ENCODE measurements around the gene DNAH6.

Gene DNAH6

DNA sequence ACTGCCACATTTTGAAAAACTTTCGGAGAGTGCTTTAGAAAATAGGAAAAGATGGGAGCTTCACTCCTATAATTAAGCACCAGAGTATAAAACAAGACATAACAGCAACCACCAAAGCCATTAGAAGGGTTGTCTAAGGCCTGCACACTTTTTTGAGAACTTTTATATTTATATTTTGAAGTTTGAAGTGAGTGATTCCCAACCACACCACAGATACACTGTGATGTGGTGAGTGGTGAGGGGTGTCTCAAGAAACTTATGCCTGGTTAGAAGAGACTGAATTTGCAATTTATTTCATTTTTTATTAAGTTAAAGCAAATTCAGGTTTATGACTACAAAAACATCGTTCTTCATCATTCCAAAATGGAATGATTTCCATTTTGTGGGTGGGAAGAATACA, 161.9 kb downstream of the DNAH6 start:
- Mint-ChIP-seq H3K27ac (no peak overlapping the region), H3K27me3 (no peaks in the 10 kb centered on the region), H3K4me1 (peaks cover 60% of the 10 kb centered on the region), H3K4me3 (no peak overlapping the region), H3K36me3 (no peaks in the 10 kb centered on the region), H3K9me3 (no peaks in the 10 kb centered on the region)

DNA sequence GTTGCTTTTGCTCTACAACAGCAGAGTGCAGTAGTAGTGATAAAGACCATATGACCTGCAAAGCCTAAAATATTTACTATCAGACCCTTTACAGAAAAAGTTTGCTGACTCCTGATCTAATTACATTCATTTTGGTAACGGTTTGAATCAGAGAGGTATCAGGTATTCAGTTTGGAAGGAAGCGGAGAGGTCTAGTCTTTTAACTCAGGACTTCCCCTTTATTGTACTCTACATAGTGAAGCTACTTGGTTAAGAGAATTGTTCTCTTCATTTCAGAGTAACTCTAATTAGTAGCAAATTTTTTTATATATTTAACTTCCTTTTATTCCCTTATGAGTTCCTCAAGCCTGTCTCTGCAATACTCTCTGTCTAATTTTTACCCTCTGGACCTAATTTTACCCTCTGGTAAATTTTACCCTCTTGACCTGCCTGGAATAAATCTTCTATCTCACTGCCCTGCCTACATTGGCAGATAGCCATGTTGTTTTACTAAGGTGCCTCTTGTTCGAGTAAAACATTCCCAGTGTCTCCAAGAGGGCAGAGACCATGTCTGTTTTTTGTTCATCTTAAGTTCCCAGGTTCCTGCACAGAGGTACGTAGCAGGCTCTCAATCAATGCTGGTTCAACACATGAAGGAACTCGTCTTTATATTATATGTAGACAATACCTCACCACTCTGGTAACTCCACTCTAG, 170.6 kb downstream of the DNAH6 start:
- Mint-ChIP-seq H3K27ac (peak overlapping the region; percentile 94), H3K36me3 (no peaks in the 10 kb centered on the region), H3K9me3 (no peaks in the 10 kb centered on the region), H3K27me3 (no peaks in the 10 kb centered on the region), H3K4me3 (peak overlapping the region; percentile 8), H3K4me1 (peaks cover 74% of the 10 kb centered on the region)

DNA sequence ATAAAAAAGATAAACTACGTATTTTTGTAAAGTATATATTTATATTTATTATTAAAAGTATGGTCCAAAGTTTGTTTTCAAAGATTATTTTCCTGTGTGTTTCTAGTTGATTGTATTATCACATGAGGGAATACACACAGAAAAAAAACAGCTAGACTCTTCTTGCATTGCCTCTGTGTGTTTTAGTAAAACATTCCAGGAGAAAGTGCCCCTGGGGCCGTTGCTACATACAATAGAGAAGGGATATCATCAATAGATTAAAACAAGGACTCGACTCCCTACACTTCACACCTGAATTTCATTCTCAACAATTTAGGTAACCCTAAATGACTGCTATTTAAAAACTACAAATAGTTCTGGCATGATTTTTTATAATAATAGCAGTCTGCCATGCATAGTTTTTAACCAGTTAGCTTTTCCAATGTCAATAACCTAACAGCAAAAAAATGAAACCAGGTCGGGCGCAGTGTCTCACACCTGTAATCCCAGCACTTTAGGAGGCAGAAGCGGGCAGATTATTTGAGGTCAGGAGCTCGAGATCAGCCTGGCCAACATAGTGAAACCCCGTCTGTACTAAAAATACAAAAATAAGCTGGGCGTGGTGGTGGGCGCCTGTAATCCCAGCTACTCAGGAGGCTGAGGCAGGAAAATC, 171.3 kb downstream of the DNAH6 start:
- Mint-ChIP-seq H3K36me3 (no peaks in the 10 kb centered on the region), H3K4me1 (peaks cover 73% of the 10 kb centered on the region), H3K27me3 (no peaks in the 10 kb centered on the region), H3K9me3 (no peaks in the 10 kb centered on the region), H3K4me3 (no peak overlapping the region), H3K27ac (peak overlapping the region; percentile 94)

- Mint-ChIP-seq H3K36me3 (no peaks in the 10 kb centered on the region), H3K9me3 (no peaks in the 10 kb centered on the region), H3K27me3 (no peaks in the 10 kb centered on the region), H3K27ac (no peak overlapping the region), H3K4me3 (no peak overlapping the region), H3K4me1 (peaks cover 84% of the 10 kb centered on the region)
These were observed 173.9 kb downstream of the DNAH6 start for GRCh38 chr2:84690225-84690624.

DNA sequence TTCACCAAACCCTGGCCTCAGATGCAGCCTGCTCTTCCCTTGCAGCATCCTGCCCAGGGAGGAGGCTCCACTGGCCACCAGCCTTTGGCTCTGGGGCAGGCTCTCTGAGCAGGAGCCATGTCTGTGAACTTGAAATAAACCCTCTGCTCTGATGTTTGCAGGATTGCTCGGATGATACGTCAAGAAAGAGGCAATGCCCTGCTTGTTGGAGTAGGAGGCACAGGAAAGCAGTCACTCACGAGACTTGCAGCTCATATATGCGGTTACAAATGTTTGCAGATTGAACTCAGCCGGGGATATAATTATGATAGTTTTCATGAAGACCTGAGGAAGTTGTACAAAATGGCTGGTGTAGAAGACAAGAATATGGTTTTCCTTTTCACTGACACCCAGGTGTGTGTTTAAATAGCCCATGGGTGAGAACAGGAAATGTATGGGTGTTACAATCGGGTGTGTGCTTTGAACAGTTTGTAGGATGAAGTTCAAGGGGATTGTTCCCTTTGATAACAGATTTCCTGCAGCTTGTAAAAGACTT, 177.9 kb downstream of the DNAH6 start:
- H3K36me3 Mint-ChIP-seq = no peaks in the 10 kb centered on the region
- H3K9me3 Mint-ChIP-seq = peaks cover 5% of the 10 kb centered on the region
- H3K4me1 Mint-ChIP-seq = peaks cover 69% of the 10 kb centered on the region
- H3K4me3 Mint-ChIP-seq = peak overlapping the region; percentile 74
- H3K27me3 Mint-ChIP-seq = no peaks in the 10 kb centered on the region
- H3K27ac Mint-ChIP-seq = peak overlapping the region; percentile 92

DNA sequence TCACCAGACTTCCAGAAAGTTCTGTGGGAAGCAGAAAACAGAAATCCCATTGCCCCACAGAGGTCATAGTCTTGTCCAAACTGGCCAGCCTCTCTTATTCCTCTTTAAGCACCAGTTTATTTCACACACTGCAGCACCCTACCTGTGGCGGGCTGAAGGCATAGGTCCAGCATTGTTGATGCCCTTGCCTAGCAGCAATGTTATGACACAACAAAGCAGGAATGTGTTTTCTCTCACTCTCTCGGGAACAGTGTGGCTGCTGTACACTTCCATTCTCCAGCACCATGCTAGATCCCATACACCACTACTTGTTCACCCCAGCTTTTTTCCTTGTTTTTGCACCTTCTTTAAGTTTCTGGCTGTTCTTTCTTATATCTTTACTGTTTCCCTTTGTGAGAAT, 181.6 kb downstream of the DNAH6 start:
- peaks cover 5% of the 10 kb centered on the region for H3K9me3 Mint-ChIP-seq
- peaks cover 6% of the 10 kb centered on the region for H3K36me3 Mint-ChIP-seq
- no peak overlapping the region for H3K4me3 Mint-ChIP-seq
- no peak overlapping the region for H3K27ac Mint-ChIP-seq
- H3K4me1 Mint-ChIP-seq = peaks cover 36% of the 10 kb centered on the region
- no peaks in the 10 kb centered on the region for H3K27me3 Mint-ChIP-seq

DNA sequence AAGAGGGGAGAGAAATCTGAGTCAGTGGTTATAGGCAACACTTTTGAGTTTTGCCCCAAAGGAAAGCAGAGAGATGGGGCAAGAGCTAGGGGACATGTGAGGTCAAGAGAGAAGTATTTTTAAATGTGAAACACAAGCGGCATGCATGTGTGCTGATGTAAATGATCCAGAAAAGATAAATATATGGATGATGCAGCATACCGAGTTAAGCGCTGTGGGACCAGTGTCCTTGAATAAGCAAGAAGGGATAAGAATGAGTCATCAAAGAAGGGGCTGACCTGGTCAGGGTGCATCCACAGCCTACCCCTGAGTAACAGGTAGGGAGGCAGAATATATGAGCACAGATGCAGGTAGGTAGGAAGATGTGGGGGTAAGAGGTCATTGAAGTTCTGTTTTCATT, 183.7 kb downstream of the DNAH6 start:
- H3K9me3 Mint-ChIP-seq = peaks cover 5% of the 10 kb centered on the region
- H3K27me3 Mint-ChIP-seq = no peaks in the 10 kb centered on the region
- H3K4me3 Mint-ChIP-seq = no peak overlapping the region
- H3K27ac Mint-ChIP-seq = no peak overlapping the region
- peaks cover 25% of the 10 kb centered on the region for H3K4me1 Mint-ChIP-seq
- peaks cover 8% of the 10 kb centered on the region for H3K36me3 Mint-ChIP-seq

- H3K9me3 Mint-ChIP-seq = peaks cover 4% of the 10 kb centered on the region
- H3K27ac Mint-ChIP-seq = no peak overlapping the region
- H3K27me3 Mint-ChIP-seq = no peaks in the 10 kb centered on the region
- peaks cover 30% of the 10 kb centered on the region for H3K4me1 Mint-ChIP-seq
- H3K4me3 Mint-ChIP-seq = no peak overlapping the region
- peaks cover 8% of the 10 kb centered on the region for H3K36me3 Mint-ChIP-seq
These were observed 185.6 kb downstream of the DNAH6 start for GRCh38 chr2:84701880-84702279.

DNA sequence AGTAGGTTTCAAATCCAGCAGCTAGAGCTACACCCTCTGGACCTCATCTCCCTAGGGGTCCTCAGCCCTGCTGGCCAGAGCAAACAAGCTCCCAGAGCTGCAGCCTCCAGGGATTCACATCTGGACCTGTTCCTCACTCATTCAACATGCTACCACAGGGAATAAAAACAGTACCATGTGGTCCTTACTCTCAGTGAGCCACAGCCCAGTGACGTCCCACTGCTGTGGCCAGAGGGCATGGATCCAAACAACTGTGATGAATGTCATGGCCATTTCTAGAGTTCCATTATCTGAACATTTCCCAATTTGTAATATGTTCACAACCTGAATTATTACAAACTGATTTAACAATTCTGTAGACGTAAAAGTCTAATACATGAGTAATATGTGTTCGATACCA, 186.6 kb downstream of the DNAH6 start:
- Mint-ChIP-seq H3K27me3 (no peaks in the 10 kb centered on the region), H3K9me3 (no peaks in the 10 kb centered on the region), H3K4me1 (peaks cover 37% of the 10 kb centered on the region), H3K4me3 (no peak overlapping the region), H3K27ac (no peak overlapping the region), H3K36me3 (peaks cover 8% of the 10 kb centered on the region)

DNA sequence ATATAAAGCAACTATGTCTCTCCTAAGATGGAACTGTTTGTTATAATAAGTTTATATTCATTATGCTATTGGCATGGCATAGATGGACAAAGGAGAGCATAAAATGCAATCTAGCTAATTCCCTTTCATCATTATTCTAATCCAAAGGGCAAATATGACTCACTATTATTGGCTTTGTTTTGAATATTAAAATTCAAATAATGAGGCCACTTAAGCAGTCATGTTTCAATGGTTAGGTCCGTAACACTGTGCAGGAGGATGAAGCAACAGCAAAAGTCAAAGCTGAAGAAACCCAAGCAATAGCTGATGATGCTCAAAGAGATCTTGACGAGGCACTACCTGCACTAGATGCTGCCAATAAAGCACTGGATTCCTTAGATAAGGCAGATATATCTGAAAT, 187.5 kb downstream of the DNAH6 start:
- H3K4me1 Mint-ChIP-seq = peaks cover 46% of the 10 kb centered on the region
- peaks cover 8% of the 10 kb centered on the region for H3K36me3 Mint-ChIP-seq
- H3K27ac Mint-ChIP-seq = no peak overlapping the region
- H3K4me3 Mint-ChIP-seq = no peak overlapping the region
- no peaks in the 10 kb centered on the region for H3K27me3 Mint-ChIP-seq
- H3K9me3 Mint-ChIP-seq = no peaks in the 10 kb centered on the region

- Mint-ChIP-seq H3K27me3 (no peaks in the 10 kb centered on the region), H3K4me1 (peaks cover 53% of the 10 kb centered on the region), H3K4me3 (no peak overlapping the region), H3K36me3 (peaks cover 10% of the 10 kb centered on the region), H3K9me3 (peaks cover 7% of the 10 kb centered on the region), H3K27ac (no peak overlapping the region)
These were observed 188.4 kb downstream of the DNAH6 start for GRCh38 chr2:84704505-84705244.

DNA sequence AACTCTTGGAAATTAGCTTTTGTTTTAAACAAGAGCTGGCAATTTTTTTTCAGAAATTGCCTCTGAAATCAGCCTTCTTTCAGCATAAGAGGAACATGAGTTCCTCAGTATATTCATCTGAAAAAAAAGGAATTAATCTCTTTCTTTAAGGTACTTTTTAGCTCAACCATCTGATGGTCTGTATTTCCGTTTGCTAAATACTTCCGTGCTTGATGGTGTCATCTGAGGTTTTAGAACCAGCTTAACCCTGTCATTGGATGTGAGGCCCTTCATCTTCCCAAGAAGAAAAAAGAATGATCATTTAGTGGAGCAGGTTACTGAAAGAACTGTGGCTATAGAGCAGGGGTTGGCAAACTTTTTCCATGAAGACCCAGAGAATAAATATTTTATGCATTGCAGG, 189.6 kb downstream of the DNAH6 start:
- H3K4me1 Mint-ChIP-seq = peaks cover 59% of the 10 kb centered on the region
- peaks cover 7% of the 10 kb centered on the region for H3K9me3 Mint-ChIP-seq
- no peak overlapping the region for H3K27ac Mint-ChIP-seq
- H3K4me3 Mint-ChIP-seq = no peak overlapping the region
- H3K36me3 Mint-ChIP-seq = peaks cover 3% of the 10 kb centered on the region
- H3K27me3 Mint-ChIP-seq = no peaks in the 10 kb centered on the region

- H3K4me1 Mint-ChIP-seq = peaks cover 62% of the 10 kb centered on the region
- H3K9me3 Mint-ChIP-seq = peaks cover 7% of the 10 kb centered on the region
- H3K36me3 Mint-ChIP-seq = peaks cover 6% of the 10 kb centered on the region
- no peak overlapping the region for H3K27ac Mint-ChIP-seq
- H3K4me3 Mint-ChIP-seq = no peak overlapping the region
- H3K27me3 Mint-ChIP-seq = no peaks in the 10 kb centered on the region
These were observed 192.1 kb downstream of the DNAH6 start for GRCh38 chr2:84708442-84708841.

GRCh38 chr2:84711651-84712050, 195.4 kb downstream of the DNAH6 start:
- no peak overlapping the region for H3K27ac Mint-ChIP-seq
- peaks cover 48% of the 10 kb centered on the region for H3K4me1 Mint-ChIP-seq
- H3K36me3 Mint-ChIP-seq = peaks cover 4% of the 10 kb centered on the region
- H3K4me3 Mint-ChIP-seq = no peak overlapping the region
- H3K9me3 Mint-ChIP-seq = peaks cover 7% of the 10 kb centered on the region
- H3K27me3 Mint-ChIP-seq = no peaks in the 10 kb centered on the region

DNA sequence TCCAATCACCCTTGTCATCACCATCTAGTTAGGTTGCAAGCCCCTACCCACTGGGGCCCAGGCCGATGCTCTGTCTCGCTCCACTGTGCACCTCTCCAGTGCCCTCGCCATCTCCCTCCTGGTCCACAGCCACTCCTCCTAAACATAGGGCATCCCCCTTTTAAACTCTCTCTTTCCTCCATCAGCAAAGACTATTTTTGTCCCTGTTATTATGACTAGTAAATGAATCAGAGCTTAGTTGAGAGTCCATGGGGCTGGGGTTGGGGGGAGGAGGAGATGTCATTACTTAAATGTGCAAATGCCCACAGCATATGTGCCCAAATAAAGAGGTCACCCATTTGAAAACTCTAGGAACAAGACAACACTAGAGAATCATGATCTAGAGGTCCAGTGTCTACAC, 197.1 kb downstream of the DNAH6 start:
- Mint-ChIP-seq H3K4me3 (no peak overlapping the region), H3K9me3 (peaks cover 7% of the 10 kb centered on the region), H3K4me1 (peaks cover 48% of the 10 kb centered on the region), H3K27me3 (no peaks in the 10 kb centered on the region), H3K36me3 (peaks cover 4% of the 10 kb centered on the region), H3K27ac (no peak overlapping the region)

DNA sequence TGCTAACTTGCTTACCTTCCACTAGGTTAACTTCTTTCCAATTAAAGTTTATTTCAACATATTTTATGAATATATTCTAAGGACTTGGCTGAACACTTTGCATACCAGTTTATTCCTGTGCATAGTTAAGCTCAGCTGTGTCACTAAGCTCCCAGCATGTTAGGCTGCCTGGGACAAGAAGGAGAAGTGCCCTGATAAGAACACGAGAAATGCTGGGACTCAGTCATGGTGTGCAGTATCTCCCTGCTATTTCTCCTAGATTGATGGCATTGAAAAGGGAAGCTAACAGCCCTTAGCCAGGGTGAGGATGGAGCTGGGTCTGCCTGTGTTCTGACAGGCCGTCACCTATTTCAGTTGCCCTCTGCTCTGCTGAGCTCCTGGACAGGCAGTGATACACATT, 200.3 kb downstream of the DNAH6 start:
- peaks cover 44% of the 10 kb centered on the region for H3K4me1 Mint-ChIP-seq
- no peaks in the 10 kb centered on the region for H3K9me3 Mint-ChIP-seq
- H3K27ac Mint-ChIP-seq = peak overlapping the region; percentile 72
- no peak overlapping the region for H3K4me3 Mint-ChIP-seq
- peaks cover 2% of the 10 kb centered on the region for H3K36me3 Mint-ChIP-seq
- H3K27me3 Mint-ChIP-seq = no peaks in the 10 kb centered on the region

All from activated naive CD4-positive, alpha-beta T cell treated with anti-CD3 and anti-CD28 coated beads, Interleukin-2, amount 50 U/mL, for 24 hours (primary cell).